Measurements from ENCODE around the gene CHRNA9. TPM values are rescaled to one million over a fixed set of nuclear protein-coding genes. Genes with fewer than 3 reads are reported as not detected.

Gene CHRNA9
- total RNA-seq, 2 experiments from 2014 or later = not detected

DNA sequence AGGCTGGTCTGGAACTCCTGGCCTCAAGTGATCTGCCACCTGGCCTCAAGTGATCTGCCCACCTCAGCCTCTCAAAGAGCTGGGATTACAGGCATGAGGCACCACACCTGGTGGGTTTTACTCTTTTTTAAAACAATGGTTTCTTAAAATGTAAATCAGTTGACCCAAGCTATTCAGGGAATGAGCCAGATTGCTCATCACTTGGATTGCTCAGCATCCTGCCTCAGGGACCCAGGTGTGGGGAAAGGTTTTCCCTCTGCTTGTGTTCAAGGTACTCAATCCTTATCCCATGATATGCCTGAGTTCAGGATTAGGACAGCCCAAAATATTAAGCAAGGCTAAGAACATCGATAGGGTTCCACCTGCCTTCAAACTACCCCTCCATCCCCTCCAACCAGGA, 67.4 kb downstream of the CHRNA9 start:
- Histone ChIP-seq H3K9me3 (ENCODE audit: low read length) (peaks cover 3% of the 10 kb centered on the region; the same call in 1 of the 2 replicates), H4K20me1 (ENCODE audit: insufficient read depth, low read length) (no peaks in the 10 kb centered on the region), H3K27ac (ENCODE audit: low read depth, low read length, poor library complexity, severe bottlenecking) (no peak overlapping the region), H3K4me2 (ENCODE audit: low read length) (no peak overlapping the region), H3K4me1 (ENCODE audit: insufficient read depth, low read length, poor library complexity, severe bottlenecking) (no peaks in the 10 kb centered on the region), H3K4me3 (ENCODE audit: low read depth, low read length, poor library complexity, severe bottlenecking) (no peak overlapping the region), H2AFZ (ENCODE audit: low read length) (no peak overlapping the region), H3K9me2 (ENCODE audit: insufficient read depth, low read length) (no peaks in the 10 kb centered on the region), H3K36me3 (ENCODE audit: insufficient read depth, low read length) (no peaks in the 10 kb centered on the region), H3K79me2 (ENCODE audit: insufficient read depth, low read depth, low read length) (no peaks in the 10 kb centered on the region)
- intact Hi-C loops (cut with micrococcal nuclease; ENCODE audit: unreplicated experiment) = no loop called here
- CTCF ChIA-PET (ENCODE audit: unreplicated experiment) = no interaction called here
- POLR2A ChIA-PET = no interaction called here
- no peak for DNase-seq (ENCODE audit: low spot score)
- BruUV-seq (replicated peaks) = no TSS peak
- no peak for TF ChIP-seq EZH2phosphoT487 (IDR thresholded peaks at IDR 0.05; ENCODE audit: borderline replicate concordance, low read depth, low read length)

DNA sequence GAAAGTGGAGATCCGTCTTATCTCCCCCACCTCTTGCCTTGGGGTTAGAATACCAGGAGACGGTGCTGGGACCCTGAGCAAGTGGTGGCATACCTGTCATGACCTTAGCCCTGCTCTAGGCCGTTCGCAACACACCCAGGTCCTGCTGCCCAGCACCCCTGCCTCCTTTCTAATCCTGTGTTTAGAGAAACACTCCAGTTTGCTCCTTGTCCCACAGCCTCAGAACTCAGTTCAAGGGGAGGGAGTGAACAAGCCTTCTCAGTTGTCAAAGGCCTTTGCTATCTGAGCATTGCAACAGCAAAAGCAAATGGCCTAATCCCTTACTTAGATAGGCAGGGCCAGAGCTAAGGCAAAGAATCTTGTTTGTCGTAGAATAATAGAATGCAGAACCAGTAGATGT, 67.9 kb downstream of the CHRNA9 start:
- no TSS peak for BruUV-seq (replicated peaks)
- Histone ChIP-seq H3K4me1 (ENCODE audit: insufficient read depth, low read length, poor library complexity, severe bottlenecking) (no peaks in the 10 kb centered on the region), H2AFZ (ENCODE audit: low read length) (no peak overlapping the region), H4K20me1 (ENCODE audit: insufficient read depth, low read length) (no peaks in the 10 kb centered on the region), H3K4me3 (ENCODE audit: low read depth, low read length, poor library complexity, severe bottlenecking) (no peak overlapping the region), H3K27ac (ENCODE audit: low read depth, low read length, poor library complexity, severe bottlenecking) (no peak overlapping the region), H3K4me2 (ENCODE audit: low read length) (no peak overlapping the region), H3K79me2 (ENCODE audit: insufficient read depth, low read depth, low read length) (no peaks in the 10 kb centered on the region), H3K36me3 (ENCODE audit: insufficient read depth, low read length) (no peaks in the 10 kb centered on the region), H3K9me2 (ENCODE audit: insufficient read depth, low read length) (no peaks in the 10 kb centered on the region), H3K9me3 (ENCODE audit: low read length) (peaks cover 3% of the 10 kb centered on the region; the same call in 1 of the 2 replicates)
- no peak for DNase-seq (ENCODE audit: low spot score)
- no peak for TF ChIP-seq EZH2phosphoT487 (IDR thresholded peaks at IDR 0.05; ENCODE audit: borderline replicate concordance, low read depth, low read length)
- TF ChIP-seq, protein P1, sequence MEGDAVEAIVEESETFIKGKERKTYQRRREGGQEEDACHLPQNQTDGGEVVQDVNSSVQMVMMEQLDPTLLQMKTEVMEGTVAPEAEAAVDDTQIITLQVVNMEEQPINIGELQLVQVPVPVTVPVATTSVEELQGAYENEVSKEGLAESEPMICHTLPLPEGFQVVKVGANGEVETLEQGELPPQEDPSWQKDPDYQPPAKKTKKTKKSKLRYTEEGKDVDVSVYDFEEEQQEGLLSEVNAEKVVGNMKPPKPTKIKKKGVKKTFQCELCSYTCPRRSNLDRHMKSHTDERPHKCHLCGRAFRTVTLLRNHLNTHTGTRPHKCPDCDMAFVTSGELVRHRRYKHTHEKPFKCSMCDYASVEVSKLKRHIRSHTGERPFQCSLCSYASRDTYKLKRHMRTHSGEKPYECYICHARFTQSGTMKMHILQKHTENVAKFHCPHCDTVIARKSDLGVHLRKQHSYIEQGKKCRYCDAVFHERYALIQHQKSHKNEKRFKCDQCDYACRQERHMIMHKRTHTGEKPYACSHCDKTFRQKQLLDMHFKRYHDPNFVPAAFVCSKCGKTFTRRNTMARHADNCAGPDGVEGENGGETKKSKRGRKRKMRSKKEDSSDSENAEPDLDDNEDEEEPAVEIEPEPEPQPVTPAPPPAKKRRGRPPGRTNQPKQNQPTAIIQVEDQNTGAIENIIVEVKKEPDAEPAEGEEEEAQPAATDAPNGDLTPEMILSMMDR (conservative IDR thresholded peaks at IDR 0.05; ENCODE audit: low read length) = no peak
- ChIA-PET POLR2A (no interaction called here), CTCF (ENCODE audit: unreplicated experiment) (no interaction called here)
- intact Hi-C loops (cut with micrococcal nuclease; ENCODE audit: unreplicated experiment) = no loop called here

Small RNA genes lying within 50 kb of the gene (small RNA-seq; reads per million reads assigned to genes)
- not detected for gene RNU7-74P

Other genes starting within 250 kb of the CHRNA9 start
- gene RHOH, start 138.3 kb upstream of the CHRNA9 start, total RNA-seq (2014; rRNA removed; shearing (Covaris generic)) = 35.5 and 38.2 TPM in 2 replicates
- 83.2 and 87.4 TPM in 2 replicates for gene RHOH, start 138.3 kb upstream of the CHRNA9 start, total RNA-seq (2022)